Measurements from ENCODE around the gene SRSF7. TPM values are rescaled to one million over a fixed set of nuclear protein-coding genes. Genes with fewer than 3 reads are reported as not detected.
"Not testable (repeated sequence)": the region's sequence is repeated elsewhere in the genome, so short reads cannot be mapped to it uniquely, and the experiment has no call there.

Gene SRSF7
- total RNA-seq, 2 experiments from 2014 or later = 315 to 318 TPM

GRCh38 chr2:38718601-38719000 lies 32.6 kb downstream of the SRSF7 start:
- no peak overlapping the region for H3K4me3 Mint-ChIP-seq
- H3K27me3 Mint-ChIP-seq = no peaks in the 10 kb centered on the region
- peaks cover 36% of the 10 kb centered on the region for H3K4me1 Mint-ChIP-seq
- H3K36me3 Mint-ChIP-seq = peaks cover 50% of the 10 kb centered on the region
- DNase-seq (no peak), ATAC-seq (ENCODE audit: low read depth) (no peak)
- H3K9me3 Mint-ChIP-seq = no peaks in the 10 kb centered on the region
- POLR2A ChIA-PET = no interaction called here
- H3K27ac Mint-ChIP-seq = no peak overlapping the region

DNA sequence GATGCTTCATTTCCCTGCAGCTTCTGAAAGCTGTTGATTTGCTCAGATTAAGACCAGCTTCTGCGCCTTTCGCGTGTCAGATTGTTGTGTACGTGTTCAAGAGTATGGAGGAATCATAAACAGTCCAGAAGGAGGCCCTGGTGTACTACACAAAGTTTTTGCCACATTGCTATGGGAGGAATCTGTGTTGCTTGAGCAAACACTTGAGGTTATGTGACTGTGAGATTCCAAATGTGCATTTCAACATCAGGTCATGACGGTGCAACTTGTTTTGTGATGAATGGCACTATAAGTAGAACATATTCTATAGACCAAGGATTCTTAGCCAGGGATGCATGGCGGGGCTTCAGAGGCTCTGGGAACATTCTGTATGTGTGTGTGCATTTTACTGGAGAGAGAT lies 35.0 kb downstream of the SRSF7 start:
- Mint-ChIP-seq H3K9me3 (peaks cover 3% of the 10 kb centered on the region), H3K36me3 (peaks cover 65% of the 10 kb centered on the region), H3K27me3 (no peaks in the 10 kb centered on the region), H3K4me1 (peaks cover 24% of the 10 kb centered on the region), H3K27ac (no peak overlapping the region), H3K4me3 (no peak overlapping the region)
- no peak for ATAC-seq (ENCODE audit: low read depth)
- no peak for DNase-seq
- POLR2A ChIA-PET = no interaction called here

DNA sequence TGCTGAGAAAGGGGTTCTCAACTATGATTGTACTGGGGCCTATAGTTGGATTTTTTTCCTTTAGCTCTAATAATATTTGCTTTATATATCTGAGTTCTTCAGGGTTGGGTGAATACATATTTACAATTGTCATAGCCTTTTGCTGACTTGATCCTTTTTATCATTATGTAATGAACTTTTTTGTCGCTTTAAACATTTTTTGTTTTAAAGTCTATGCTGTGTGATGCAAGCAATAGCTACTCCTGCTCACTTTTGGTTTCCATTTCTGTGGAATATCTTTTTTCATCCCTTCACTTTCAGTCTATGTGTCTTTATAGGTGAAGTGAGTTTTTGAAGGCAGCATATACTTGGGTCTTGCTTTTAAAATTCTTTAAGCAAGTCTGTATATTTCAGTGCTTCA lies 36.2 kb downstream of the SRSF7 start:
- peaks cover 18% of the 10 kb centered on the region for H3K4me1 Mint-ChIP-seq
- POLR2A ChIA-PET = interaction anchor here (1.6 kb wide), 1 partner anchor 16 kb away, joined by 3 read pairs; no protein-coding TSS in a partner anchor
- not testable (repeated sequence) for H3K9me3 Mint-ChIP-seq; H3K27ac Mint-ChIP-seq; H3K27me3 Mint-ChIP-seq; H3K4me3 Mint-ChIP-seq; DNase-seq; ATAC-seq (ENCODE audit: low read depth)
- H3K36me3 Mint-ChIP-seq = peaks cover 56% of the 10 kb centered on the region

- Mint-ChIP-seq H3K9me3 (peaks cover 3% of the 10 kb centered on the region), H3K27me3 (no peaks in the 10 kb centered on the region), H3K4me3 (no peak overlapping the region), H3K36me3 (peaks cover 48% of the 10 kb centered on the region), H3K4me1 (peaks cover 33% of the 10 kb centered on the region), H3K27ac (no peak overlapping the region)
- DNase-seq (no peak), ATAC-seq (ENCODE audit: low read depth) (no peak)
- POLR2A ChIA-PET = interaction anchor here (1.3 kb wide), 1 partner anchor 38 kb away, joined by 6 read pairs; the partner anchor contains the start of gene SRSF7
Measured at GRCh38 chr2:38713338-38713737, 37.8 kb downstream of the SRSF7 start.

GRCh38 chr2:38712871-38713270 lies 38.3 kb downstream of the SRSF7 start:
- Mint-ChIP-seq H3K4me1 (peaks cover 33% of the 10 kb centered on the region), H3K36me3 (peaks cover 47% of the 10 kb centered on the region)

DNA sequence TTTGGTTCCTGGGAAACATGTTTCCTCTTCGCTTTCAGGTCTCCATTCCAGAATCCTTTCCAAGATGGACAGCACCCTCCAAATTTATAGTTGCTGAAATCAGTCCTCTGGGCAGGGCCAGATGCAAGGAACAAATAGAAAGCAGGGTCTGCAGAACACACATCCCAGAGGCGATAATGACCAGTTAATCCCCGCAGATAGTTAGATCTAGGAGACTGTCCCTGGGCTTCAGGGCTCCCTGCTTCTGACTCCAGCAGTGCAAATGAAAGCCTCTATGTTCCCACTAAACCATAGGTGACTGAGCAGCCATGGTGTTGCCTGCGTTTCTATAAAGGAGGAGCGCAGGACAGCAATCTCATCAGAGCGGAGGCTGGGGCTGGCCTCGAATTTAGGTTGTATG lies 38.7 kb downstream of the SRSF7 start:
- no peak for DNase-seq
- H3K4me3 Mint-ChIP-seq = no peak overlapping the region
- ATAC-seq (ENCODE audit: low read depth) = no peak
- H3K27ac Mint-ChIP-seq = peak overlapping the region; percentile 17
- H3K36me3 Mint-ChIP-seq = peaks cover 44% of the 10 kb centered on the region
- H3K27me3 Mint-ChIP-seq = no peaks in the 10 kb centered on the region
- POLR2A ChIA-PET = no interaction called here
- peaks cover 33% of the 10 kb centered on the region for H3K4me1 Mint-ChIP-seq
- H3K9me3 Mint-ChIP-seq = peaks cover 3% of the 10 kb centered on the region

More at GRCh38 chr2:38712871-38713270, 38.3 kb downstream of the SRSF7 start:
- peaks cover 3% of the 10 kb centered on the region for H3K9me3 Mint-ChIP-seq
- POLR2A ChIA-PET = interaction anchor here (1.3 kb wide), 1 partner anchor 38 kb away, joined by 6 read pairs; the partner anchor contains the start of gene SRSF7
- DNase-seq = no peak
- no peak for ATAC-seq (ENCODE audit: low read depth)
- no peaks in the 10 kb centered on the region for H3K27me3 Mint-ChIP-seq
- no peak overlapping the region for H3K4me3 Mint-ChIP-seq
- H3K27ac Mint-ChIP-seq = no peak overlapping the region

DNA sequence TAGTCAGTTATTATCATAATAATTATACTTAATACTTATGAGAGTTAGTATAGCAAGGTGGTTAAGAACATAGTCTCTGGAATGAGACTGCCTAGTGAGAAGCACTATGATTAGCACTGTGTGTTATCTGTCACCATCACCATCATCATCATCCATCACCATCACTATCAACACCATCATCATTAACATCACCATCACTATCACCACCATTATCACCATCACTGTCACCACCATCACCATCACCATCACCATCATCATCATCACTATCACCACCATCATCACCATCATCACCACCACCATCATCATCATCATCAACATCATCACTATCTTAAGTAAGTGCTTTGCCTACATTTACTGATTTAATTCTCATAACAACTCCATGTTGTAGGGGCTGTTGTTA lies 39.6 kb downstream of the SRSF7 start:
- POLR2A ChIA-PET = no interaction called here
- no peak for DNase-seq

DNA sequence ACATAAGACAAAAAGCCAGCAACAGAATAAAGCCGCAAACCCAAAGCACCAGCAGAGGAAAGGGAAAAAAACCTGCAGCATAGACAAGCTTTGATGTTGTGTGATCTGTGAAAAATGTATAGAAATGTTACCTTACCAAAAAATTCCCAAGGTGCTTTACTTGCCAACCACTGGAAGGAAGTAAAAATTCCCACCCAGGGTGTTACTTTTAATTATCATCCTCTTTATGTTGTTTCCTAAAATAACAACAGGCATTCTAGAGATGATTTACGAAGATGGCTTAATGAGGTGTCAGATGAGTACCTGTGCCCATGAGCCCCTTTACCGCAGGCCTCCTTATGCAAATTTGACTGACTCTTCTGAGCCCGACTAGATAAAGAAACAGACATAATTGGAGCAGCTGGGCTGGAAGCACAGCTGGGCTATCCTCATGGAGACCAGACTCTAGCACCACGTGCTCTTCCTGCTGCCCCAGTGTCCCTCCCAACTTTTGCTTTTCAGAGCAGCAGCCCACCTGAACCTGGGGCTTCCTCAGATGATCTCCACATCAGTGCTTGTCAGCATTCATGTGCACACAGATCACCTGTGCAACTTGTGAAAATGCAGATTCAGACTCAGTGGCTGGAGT lies 41.5 kb downstream of the SRSF7 start:
- Mint-ChIP-seq H3K9me3 (peaks cover 3% of the 10 kb centered on the region), H3K4me3 (peak overlapping the region; percentile 53), H3K27me3 (no peaks in the 10 kb centered on the region), H3K4me1 (peaks cover 39% of the 10 kb centered on the region), H3K36me3 (peaks cover 39% of the 10 kb centered on the region), H3K27ac (peak overlapping the region; percentile 87)
- ATAC-seq (ENCODE audit: low read depth) (peak; percentile 57), DNase-seq (no peak)
- POLR2A ChIA-PET = interaction anchor here (0.9 to 1.7 kb wide), 3 partner anchors 16 to 107 kb away, joined by 3 to 9 read pairs (median 8); partner anchors contain the start of genes HNRNPLL and SRSF7

More for the DNA sequence above, 39.6 kb downstream of the SRSF7 start:
- Mint-ChIP-seq H3K27me3 (no peaks in the 10 kb centered on the region), H3K9me3 (peaks cover 3% of the 10 kb centered on the region), H3K36me3 (peaks cover 40% of the 10 kb centered on the region), H3K4me1 (peaks cover 36% of the 10 kb centered on the region), H3K27ac (no peak overlapping the region), H3K4me3 (no peak overlapping the region)
- ATAC-seq (ENCODE audit: low read depth) = no peak

GRCh38 chr2:38708900-38709566 lies 42.1 kb downstream of the SRSF7 start:
- Mint-ChIP-seq H3K36me3 (peaks cover 34% of the 10 kb centered on the region), H3K27ac (peak overlapping the region; percentile 87), H3K4me3 (peak overlapping the region; percentile 53), H3K4me1 (peaks cover 34% of the 10 kb centered on the region), H3K9me3 (peaks cover 3% of the 10 kb centered on the region), H3K27me3 (no peaks in the 10 kb centered on the region)
- no peak for DNase-seq
- POLR2A ChIA-PET = interaction anchor here (0.7 to 1.7 kb wide), 6 partner anchors 16 to 106 kb away, joined by 3 to 9 read pairs (median 4); partner anchors contain the start of genes GALM, HNRNPLL and SRSF7
- ATAC-seq (ENCODE audit: low read depth) = peak; percentile 22

GRCh38 chr2:38708491-38708890 lies 42.7 kb downstream of the SRSF7 start:
- DNase-seq; ATAC-seq (ENCODE audit: low read depth): not testable (repeated sequence)
- POLR2A ChIA-PET = interaction anchor here (0.7 to 1.7 kb wide), 6 partner anchors 16 to 106 kb away, joined by 3 to 9 read pairs (median 4); partner anchors contain the start of genes GALM, HNRNPLL and SRSF7

GRCh38 chr2:38706846-38707345 lies 44.3 kb downstream of the SRSF7 start:
- Mint-ChIP-seq H3K27me3 (no peaks in the 10 kb centered on the region), H3K9me3 (peaks cover 3% of the 10 kb centered on the region), H3K4me3 (no peak overlapping the region), H3K27ac (no peak overlapping the region), H3K36me3 (peaks cover 21% of the 10 kb centered on the region), H3K4me1 (peaks cover 32% of the 10 kb centered on the region)
- ATAC-seq (ENCODE audit: low read depth) = no peak
- POLR2A ChIA-PET = no interaction called here
- no peak for DNase-seq

More at GRCh38 chr2:38708491-38708890, 42.7 kb downstream of the SRSF7 start:
- Mint-ChIP-seq H3K36me3 (peaks cover 31% of the 10 kb centered on the region), H3K4me3 (peak overlapping the region; percentile 53), H3K4me1 (peaks cover 31% of the 10 kb centered on the region), H3K27ac (peak overlapping the region; percentile 87)
- not testable (repeated sequence) for H3K9me3 Mint-ChIP-seq, H3K27me3 Mint-ChIP-seq

DNA sequence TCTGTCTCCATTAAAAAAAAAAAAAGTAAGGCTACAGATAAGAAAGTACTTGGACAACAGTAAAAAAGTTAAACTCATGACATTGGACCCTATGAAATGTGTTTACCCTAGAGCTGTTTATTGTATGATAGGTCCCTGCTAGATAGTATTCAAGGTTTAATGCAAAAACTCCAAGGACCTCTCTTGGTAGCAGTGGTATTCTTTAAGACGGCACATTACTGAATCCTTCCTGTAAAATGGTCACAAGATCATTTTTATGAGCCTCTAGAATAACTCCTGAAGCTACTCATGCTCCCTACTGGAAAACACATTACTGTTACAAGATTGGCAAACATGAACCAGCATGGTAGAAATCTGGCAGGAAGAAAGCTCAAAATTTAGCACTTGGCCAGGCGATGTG lies 46.5 kb downstream of the SRSF7 start:
- Mint-ChIP-seq H3K27ac (no peak overlapping the region), H3K27me3 (no peaks in the 10 kb centered on the region), H3K4me3 (no peak overlapping the region), H3K9me3 (peaks cover 2% of the 10 kb centered on the region), H3K36me3 (peaks cover 24% of the 10 kb centered on the region), H3K4me1 (peaks cover 35% of the 10 kb centered on the region)
- no peak for DNase-seq
- POLR2A ChIA-PET = interaction anchor here (0.9 kb wide), 1 partner anchor 38 kb away, joined by 3 read pairs; no protein-coding TSS in a partner anchor
- ATAC-seq (ENCODE audit: low read depth) = no peak

- H3K36me3 Mint-ChIP-seq = peaks cover 27% of the 10 kb centered on the region
- H3K9me3 Mint-ChIP-seq; H3K27ac Mint-ChIP-seq; ATAC-seq (ENCODE audit: low read depth); DNase-seq; H3K4me3 Mint-ChIP-seq; H3K27me3 Mint-ChIP-seq; POLR2A ChIA-PET: not testable (repeated sequence)
- peaks cover 26% of the 10 kb centered on the region for H3K4me1 Mint-ChIP-seq
Measured at GRCh38 chr2:38703336-38703735, 47.8 kb downstream of the SRSF7 start.

All from activated naive CD8-positive, alpha-beta T cell treated with anti-CD3 and anti-CD28 coated beads, Interleukin-2, amount 10 ng/mL, durations not matched to agents 7 days and 5 days (primary cell).